ENCODE measurements around the gene TMPRSS3.
A peak's percentile ranks its signal among the peaks of the same experiment; 100 is the strongest.

The TMPRSS3 gene

GRCh38 chr21:42395905-42396651, at the start of gene TMPRSS3:
TSS of gene TMPRSS3 (minus strand) at chr21:42396052. CDS start at chr21:42395417, 635 bp downstream.
- DNase-seq = no peak

GRCh38 chr21:42445311-42445710, 49.5 kb upstream of the TMPRSS3 start:
- no peak for DNase-seq

- DNase-seq = no peak
Observed at GRCh38 chr21:42444745-42445059, 48.9 kb upstream of the TMPRSS3 start.

GRCh38 chr21:42443876-42444744, 48.3 kb upstream of the TMPRSS3 start:
- no peak for DNase-seq

- no peak for DNase-seq
Observed at GRCh38 chr21:42443181-42443785, 47.4 kb upstream of the TMPRSS3 start.

GRCh38 chr21:42441963-42442362, 46.1 kb upstream of the TMPRSS3 start:
- no peak for DNase-seq

GRCh38 chr21:42440187-42440792, 44.4 kb upstream of the TMPRSS3 start:
- peak; percentile 9 for DNase-seq

GRCh38 chr21:42439284-42440186, 43.7 kb upstream of the TMPRSS3 start:
- no peak for DNase-seq

- no peak for DNase-seq
Observed at GRCh38 chr21:42438316-42439205, 42.7 kb upstream of the TMPRSS3 start.

- no peak for DNase-seq
Observed at GRCh38 chr21:42437786-42438185, 41.9 kb upstream of the TMPRSS3 start.

GRCh38 chr21:42436914-42437313, 41.1 kb upstream of the TMPRSS3 start:
- DNase-seq = no peak

GRCh38 chr21:42435833-42436232, 40.0 kb upstream of the TMPRSS3 start:
- no peak for DNase-seq

- no peak for DNase-seq
Observed at GRCh38 chr21:42435401-42435800, 39.5 kb upstream of the TMPRSS3 start.

- no peak for DNase-seq
Observed at GRCh38 chr21:42434884-42435283, 39.0 kb upstream of the TMPRSS3 start.

GRCh38 chr21:42433946-42434551, 38.2 kb upstream of the TMPRSS3 start:
- no peak for DNase-seq

GRCh38 chr21:42432695-42433094, 36.8 kb upstream of the TMPRSS3 start:
- DNase-seq = no peak

GRCh38 chr21:42431196-42431595, 35.3 kb upstream of the TMPRSS3 start:
- no peak for DNase-seq

GRCh38 chr21:42430521-42430920, 34.7 kb upstream of the TMPRSS3 start:
- no peak for DNase-seq

- DNase-seq = no peak
Observed at GRCh38 chr21:42429856-42430255, 34.0 kb upstream of the TMPRSS3 start.

- no peak for DNase-seq
Observed at GRCh38 chr21:42429021-42429420, 33.2 kb upstream of the TMPRSS3 start.

Data from midbrain (tissue), 1 donor.